Upper lobe of left lung (tissue), 4 donors: Measurements from ENCODE around the gene RNF13.

Source experiments
- CTCF ChIP-seq, 6 experiments: fragments of 450-650 bp in 4 of 6; fragments of 200-600 bp in 2 of 6; sonication (generic) in 2 of 6; IDR thresholded peaks; one replicate each; pipeline ENCODE4 v1.5.1; 2016 to 2019; ENCODE audit warnings: antibody characterized with exemption in 6 of 6
- POLR2A ChIP-seq, 4 donors: fragments of 450-650 bp; IDR thresholded peaks; one replicate each; pipeline ENCODE4 v1.5.1; 2016 to 2017; ENCODE audit warnings: antibody characterized with exemption in 4 of 4, mild to moderate bottlenecking in 2 of 4
- POLR2AphosphoS5 ChIP-seq, 2 donors: sonication (generic); formaldehyde crosslinking; IDR thresholded peaks; one replicate each; pipeline ENCODE4 v1.5.1; 2017; ENCODE audit warnings: antibody characterized with exemption in 2 of 2

- no peak for TF ChIP-seq CTCF (IDR thresholded peaks at IDR 0.05)
- no peak for TF ChIP-seq POLR2A (IDR thresholded peaks at IDR 0.05)
- no peak for TF ChIP-seq POLR2AphosphoS5 (IDR thresholded peaks at IDR 0.05)
Observed at GRCh38 chr3:149801195-149801594, 11.8 kb upstream of the RNF13 start.
